Lung (tissue), 12 donors: ENCODE results near the gene NADK2. TPM values are rescaled to one million over a fixed set of nuclear protein-coding genes. Genes with fewer than 3 reads are reported as not detected.

Experiments used
- ATAC-seq: fragments of 200-7000 bp; cut with Tn5 transposase; one replicate; pipeline ENCODE4 v1.9.1; 2020; ENCODE audit warnings: moderate number of reproducible peaks; ENCODE audit not compliant: insufficient read depth, low FRiP score
- DNase-seq, 3 donors: peaks; one replicate each; pipeline ENCODE4 v3.0.0-alpha.2; 2013 to 2017
- H3K27ac ChIP-seq, 2 donors: one replicate each; pipeline ENCODE4 v1.5.1; 2013; ENCODE audit warnings: mild to moderate bottlenecking in 2 of 2, moderate library complexity in 2 of 2, control low read depth in 1 of 2, inconsistent platforms in 1 of 2, low read depth in 1 of 2, low read length in 1 of 2
- H3K27me3 ChIP-seq, 3 donors: one replicate each; pipeline ENCODE4 v1.5.1; 2013; ENCODE audit warnings: low read length in 2 of 3; ENCODE audit not compliant: control insufficient read depth in 3 of 3, insufficient read depth in 3 of 3
- H3K36me3 ChIP-seq, 4 donors: one replicate each; pipeline ENCODE4 v1.5.1; 2013; ENCODE audit warnings: low read length in 4 of 4, mild to moderate bottlenecking in 1 of 4, moderate library complexity in 1 of 4; ENCODE audit not compliant: control insufficient read depth in 4 of 4, insufficient read depth in 4 of 4
- H3K4me1 ChIP-seq, 5 donors: one replicate each; pipeline ENCODE4 v1.5.1; 2013; ENCODE audit warnings: low read length in 5 of 5, mild to moderate bottlenecking in 2 of 5, moderate library complexity in 1 of 5; ENCODE audit not compliant: control insufficient read depth in 5 of 5, insufficient read depth in 5 of 5
- H3K4me3 ChIP-seq: one replicate; pipeline ENCODE4 v1.5.1; 2013; ENCODE audit warnings: mild to moderate bottlenecking, control low read depth, moderate library complexity
- H3K9ac ChIP-seq, 2 donors: one replicate each; pipeline ENCODE4 v1.5.1; 2013; ENCODE audit warnings: low read length in 2 of 2, control low read depth in 1 of 2; ENCODE audit not compliant: insufficient read depth in 1 of 2
- H3K9me3 ChIP-seq, 4 donors: one replicate each; pipeline ENCODE4 v1.5.1; 2013; ENCODE audit warnings: low read length in 3 of 4, mild to moderate bottlenecking in 1 of 4, moderate library complexity in 1 of 4; ENCODE audit not compliant: control insufficient read depth in 4 of 4, insufficient read depth in 3 of 4
- CTCF ChIP-seq: IDR thresholded peaks from 2 replicates; pipeline ENCODE4 v1.5.1; 2012; ENCODE audit warnings: mild to moderate bottlenecking; ENCODE audit errors: control extremely low read depth, extremely low read depth
- WGBS, 2 donors: extraction: QIAGEN DNeasy Blood & Tissue Kit; methylation state at CpG; one replicate each; pipeline ENCODE4 v1.1.7; 2013; 5-methylcytosine and 5-hydroxymethylcytosine counted together
- polyA plus RNA-seq, 2 donors: library from polyadenylated mRNA; stranded (reverse); fragments of 200-250 nt; gene quantifications; one replicate each; pipeline ENCODE4 v1.2.1, GENCODE V29; 2013
- total RNA-seq, 2 donors: library from RNA; depleted of rRNA in 1 of 2; stranded (reverse); fragments of >200 nt in 1 of 2; gene quantifications; one replicate each; pipeline ENCODE4 v1.2.1, GENCODE V29; 2014 to 2021
- donor health status: control.
- donor health status: control.
- donor health status: Bipolar disorder and iron deficiency.
- donor health status: healthy.
- donor health status: DM: yes; HTN: yes; CAD: no.

NADK2 gene
- total and polyA plus RNA-seq, 4 donors, result 8.4 to 37.9 (median 16.2) TPM

- Histone ChIP-seq H3K27me3 (no peaks in the 10 kb centered on the region), H3K9ac (no peak overlapping the region), H3K4me3 (no peak overlapping the region), H3K9me3 (no peaks in the 10 kb centered on the region), H3K36me3 (no peaks in the 10 kb centered on the region), H3K27ac (no peak overlapping the region), H3K4me1 (peaks cover 0 to 26% (median 0%) of the 10 kb centered on the region in 5 donors)
- DNase-seq (no peak), ATAC-seq (no peak)
- WGBS, 2 donors, result 94 to 97% methylated on average over 3 of the region's 3 CpGs
- no peak for TF ChIP-seq CTCF
Observed at GRCh38 chr5:36267905-36268304, 26.2 kb upstream of the NADK2 start.

DNA sequence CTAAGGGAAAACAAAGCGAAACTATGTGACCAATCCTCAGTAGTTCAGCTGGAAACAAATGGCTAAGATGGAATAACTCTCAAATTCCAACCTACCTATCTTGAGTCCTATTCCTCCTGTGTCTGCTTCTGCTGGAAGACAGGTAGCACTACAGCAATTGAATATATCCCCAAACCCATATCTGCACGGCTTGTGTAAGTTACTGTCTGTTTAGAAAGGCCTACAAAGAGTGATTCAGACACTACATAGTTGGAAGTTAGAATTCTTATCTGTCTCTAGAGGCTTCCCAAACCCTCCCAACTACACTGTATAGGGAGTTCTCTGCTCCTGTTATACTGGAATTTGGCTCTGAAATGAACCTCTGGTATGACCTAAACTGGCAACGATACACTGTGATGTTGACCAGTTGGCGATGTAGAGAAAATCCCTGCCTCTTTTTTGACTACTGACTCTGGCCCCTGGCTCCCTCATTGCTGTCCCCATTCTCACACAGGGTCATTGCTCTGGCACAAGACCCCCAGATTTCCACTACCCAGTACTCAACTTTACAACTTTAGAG is 22.6 kb upstream of the NADK2 start:
- Histone ChIP-seq H3K27ac (no peak overlapping the region), H3K9me3 (no peaks in the 10 kb centered on the region)

DNA sequence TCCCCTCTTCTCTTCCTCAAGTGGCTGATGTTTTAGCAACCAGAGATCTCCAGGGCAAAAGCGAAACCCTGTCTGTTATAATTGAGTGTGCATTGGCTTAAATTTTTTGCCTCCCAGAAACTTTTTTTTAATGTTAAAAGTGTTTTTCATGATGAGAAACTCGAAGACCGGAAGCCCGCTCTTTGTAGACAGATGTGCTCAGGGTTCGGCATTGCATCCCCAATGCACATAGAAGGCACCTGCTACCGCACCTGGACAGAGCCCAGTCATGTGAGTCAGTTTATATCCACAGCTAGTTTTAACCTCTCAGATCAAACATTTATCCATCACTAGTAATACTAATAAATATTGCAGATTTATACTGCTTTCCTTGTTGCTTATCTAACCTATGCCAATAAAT is 19.5 kb upstream of the NADK2 start:
- DNase-seq (no peak), ATAC-seq (no peak)
- no peaks in the 10 kb centered on the region for H3K4me1 ChIP-seq
- H3K4me3 ChIP-seq, result no peak overlapping the region
- no peak for TF ChIP-seq CTCF
- H3K27me3 ChIP-seq, result no peaks in the 10 kb centered on the region
- no peak overlapping the region for H3K27ac ChIP-seq
- H3K9me3 ChIP-seq, result no peaks in the 10 kb centered on the region
- 91 to 96% methylated on average over 6 of the region's 6 CpGs for WGBS, 2 donors
- no peak overlapping the region for H3K9ac ChIP-seq
- no peaks in the 10 kb centered on the region for H3K36me3 ChIP-seq

More for the DNA sequence above, 22.6 kb upstream of the NADK2 start:
- Histone ChIP-seq H3K4me3 (no peak overlapping the region), H3K36me3 (no peaks in the 10 kb centered on the region), H3K9ac (no peak overlapping the region), H3K4me1 (peaks cover 0 to 4% (median 0%) of the 10 kb centered on the region in 5 donors), H3K27me3 (no peaks in the 10 kb centered on the region)
- no peak for ATAC-seq
- TF ChIP-seq CTCF, result no peak
- no peak for DNase-seq
- 90 to 93% methylated on average over 4 of the region's 4 CpGs for WGBS, 2 donors

DNA sequence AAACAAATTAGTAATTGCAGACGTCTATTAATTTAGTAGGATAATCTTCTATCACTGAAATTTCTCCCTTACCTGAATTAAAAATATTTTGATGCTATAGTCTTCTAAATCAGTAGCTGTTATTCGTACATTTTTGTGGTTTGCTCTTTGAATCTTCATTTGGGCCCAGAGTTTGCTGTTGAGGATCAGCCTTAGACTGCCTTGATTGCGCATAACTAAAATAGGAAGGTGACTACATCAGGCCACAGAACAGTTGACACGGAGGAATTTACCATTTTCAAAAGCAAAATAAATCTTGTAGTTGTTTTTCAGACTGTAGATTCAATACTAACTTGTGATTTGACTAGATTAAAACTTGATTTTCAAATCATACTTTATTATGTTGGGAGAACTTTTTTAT is 11.8 kb upstream of the NADK2 start:
- no peak overlapping the region for H3K9ac ChIP-seq
- no peak overlapping the region for H3K4me3 ChIP-seq
- DNase-seq (no peak), ATAC-seq (no peak)
- no peak overlapping the region for H3K27ac ChIP-seq
- no peaks in the 10 kb centered on the region for H3K9me3 ChIP-seq
- H3K4me1 ChIP-seq, result no peaks in the 10 kb centered on the region
- TF ChIP-seq CTCF, result no peak
- WGBS, 2 donors, result 70 to 85% methylated on average over 4 of the region's 4 CpGs
- H3K27me3 ChIP-seq, result no peaks in the 10 kb centered on the region
- H3K36me3 ChIP-seq, result no peaks in the 10 kb centered on the region
